Measurements from ENCODE around the gene OR52D1.

OR52D1 gene

GRCh38 chr11:5488385-5488784 lies at the start of gene OR52D1:
Gene OR52D1, plus strand, starts transcription at chr11:5488685. Its CDS starts 22 bp downstream, at chr11:5488707.
- DNase-seq (ENCODE audit: low read depth, low spot score), result no peak

GRCh38 chr11:5441414-5441813 lies 47.1 kb upstream of the OR52D1 start, which contains the start of gene OR51I1:
Gene OR51I1, minus strand, starts transcription at chr11:5441514. Its CDS starts 0 bp downstream, at chr11:5441514.
- no peak for DNase-seq (ENCODE audit: low read depth, low spot score)

GRCh38 chr11:5443835-5444393 lies 44.6 kb upstream of the OR52D1 start:
- DNase-seq (ENCODE audit: low read depth, low spot score), result no peak

GRCh38 chr11:5449023-5449422 lies 39.5 kb upstream of the OR52D1 start, which contains the start of gene OR51I2:
Gene OR51I2, plus strand, starts transcription at chr11:5449323. Its CDS starts 4,166 bp downstream, at chr11:5453489.
- no peak for DNase-seq (ENCODE audit: low read depth, low spot score)

- DNase-seq (ENCODE audit: low read depth, low spot score), result no peak
Observed at GRCh38 chr11:5449432-5449831, 39.1 kb upstream of the OR52D1 start.

- DNase-seq (ENCODE audit: low read depth, low spot score), result no peak
Observed at GRCh38 chr11:5460983-5461621, 27.4 kb upstream of the OR52D1 start.

GRCh38 chr11:5467527-5467926 lies 21.0 kb upstream of the OR52D1 start:
- no peak for DNase-seq (ENCODE audit: low read depth, low spot score)

GRCh38 chr11:5473921-5474320 lies 14.6 kb upstream of the OR52D1 start:
- no peak for DNase-seq (ENCODE audit: low read depth, low spot score)

- no peak for DNase-seq (ENCODE audit: low read depth, low spot score)
Observed at GRCh38 chr11:5476186-5476819, 12.2 kb upstream of the OR52D1 start.

GRCh38 chr11:5486003-5486402 lies 2.5 kb upstream of the OR52D1 start:
- DNase-seq (ENCODE audit: low read depth, low spot score), result no peak

- no peak for DNase-seq (ENCODE audit: low read depth, low spot score)
Observed at GRCh38 chr11:5486421-5486820, 2.1 kb upstream of the OR52D1 start.

- DNase-seq (ENCODE audit: low read depth, low spot score), result no peak
Observed at GRCh38 chr11:5488798-5489399, 414 bp downstream of the OR52D1 start.

GRCh38 chr11:5489576-5490357 lies 1.3 kb downstream of the OR52D1 start:
- no peak for DNase-seq (ENCODE audit: low read depth, low spot score)

- no peak for DNase-seq (ENCODE audit: low read depth, low spot score)
Observed at GRCh38 chr11:5499671-5500070, 11.2 kb downstream of the OR52D1 start.

- DNase-seq (ENCODE audit: low read depth, low spot score), result no peak
Observed at GRCh38 chr11:5500393-5500801, 11.9 kb downstream of the OR52D1 start.

- DNase-seq (ENCODE audit: low read depth, low spot score), result no peak
Observed at GRCh38 chr11:5504403-5504921, 16.0 kb downstream of the OR52D1 start.

- DNase-seq (ENCODE audit: low read depth, low spot score), result no peak
Observed at GRCh38 chr11:5505363-5506048, 17.0 kb downstream of the OR52D1 start.

GRCh38 chr11:5507177-5507932 lies 18.9 kb downstream of the OR52D1 start:
- no peak for DNase-seq (ENCODE audit: low read depth, low spot score)

- DNase-seq (ENCODE audit: low read depth, low spot score), result no peak
Observed at GRCh38 chr11:5507933-5508305, 19.4 kb downstream of the OR52D1 start.

GRCh38 chr11:5508605-5509004 lies 20.1 kb downstream of the OR52D1 start:
- DNase-seq (ENCODE audit: low read depth, low spot score), result no peak
